ENCODE results near the gene SV2A.

DNA sequence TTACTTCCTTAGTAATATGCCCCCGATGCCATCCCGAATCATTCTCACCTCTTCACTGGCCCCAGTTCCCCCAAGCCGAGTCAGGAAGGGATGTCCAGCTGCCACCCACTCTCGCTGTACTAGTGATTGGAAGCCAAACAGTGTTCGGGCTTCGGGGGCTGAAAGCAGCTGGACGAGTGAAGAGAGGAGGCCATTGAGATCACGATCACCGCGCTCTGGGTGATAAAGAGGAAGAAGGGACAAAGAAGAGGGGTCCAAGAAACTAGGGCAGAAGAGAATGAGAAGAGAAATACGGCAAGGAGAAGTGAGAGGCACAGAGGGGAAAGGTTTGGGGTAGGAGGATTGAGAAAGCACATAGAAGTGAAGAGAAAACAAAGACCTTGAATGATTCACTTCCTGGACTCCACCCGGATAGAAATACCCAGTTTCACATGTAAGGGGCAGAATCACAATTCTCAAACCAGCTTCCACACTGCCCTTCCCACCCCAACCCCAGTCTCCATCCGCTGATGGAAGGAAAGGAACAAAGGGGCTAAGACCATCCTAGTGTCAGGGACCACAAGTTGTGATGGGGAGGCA is 13.7 kb upstream of the SV2A start:
- no peak for TF ChIP-seq GATA3 (IDR thresholded peaks at IDR 0.05; ENCODE audit: low read depth, low read length)
- TF ChIP-seq GATA2 (IDR thresholded peaks at IDR 0.05; ENCODE audit: low read depth, low read length): no peak
